ENCODE results near the gene TMEM250.

TMEM250 gene

DNA sequence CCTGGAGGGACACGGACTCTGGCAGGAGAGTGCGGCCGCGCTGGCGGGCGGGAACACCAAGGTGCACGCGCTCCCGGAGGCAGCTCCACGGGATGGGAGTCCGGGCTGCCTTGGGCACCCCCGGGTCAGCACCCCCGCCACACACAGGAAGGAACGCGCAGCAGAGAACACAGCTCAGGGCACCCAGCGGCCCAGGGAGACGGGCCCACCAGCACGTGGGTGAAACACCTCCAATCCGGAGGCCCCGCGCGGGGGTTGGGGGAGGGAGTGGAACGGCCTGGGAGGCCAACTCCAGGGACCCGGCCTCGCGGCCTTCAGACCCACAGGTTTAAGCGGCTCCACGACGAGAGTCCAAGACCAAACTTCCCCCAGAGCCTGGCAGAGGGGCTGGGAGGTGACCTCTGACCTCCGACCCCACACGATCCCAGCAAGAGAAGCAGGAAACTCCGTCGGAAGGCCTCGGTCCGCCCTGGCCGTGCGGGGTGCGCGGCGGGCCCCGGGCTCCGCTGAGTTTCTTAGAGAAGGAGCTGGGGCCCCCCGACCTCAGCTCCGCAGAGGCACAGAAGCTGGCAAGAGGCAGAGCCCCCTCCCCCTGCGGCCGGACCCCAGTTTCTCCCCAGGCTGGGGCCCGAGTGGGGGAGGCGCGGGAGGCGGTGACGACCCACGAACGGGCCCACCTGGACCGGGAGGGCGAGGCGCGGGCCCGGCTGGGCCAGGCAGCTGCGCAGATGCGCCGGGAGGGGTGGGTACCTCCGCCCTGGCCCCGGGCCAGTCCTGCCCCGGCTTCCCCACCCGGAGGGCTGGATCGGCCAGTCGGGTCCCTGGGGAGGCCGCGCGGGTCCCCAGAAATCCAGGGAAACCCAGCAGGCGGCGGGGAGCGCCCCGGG is 24.4 kb downstream of the TMEM250 start:
- peak; percentile 70 for DNase-seq

DNA sequence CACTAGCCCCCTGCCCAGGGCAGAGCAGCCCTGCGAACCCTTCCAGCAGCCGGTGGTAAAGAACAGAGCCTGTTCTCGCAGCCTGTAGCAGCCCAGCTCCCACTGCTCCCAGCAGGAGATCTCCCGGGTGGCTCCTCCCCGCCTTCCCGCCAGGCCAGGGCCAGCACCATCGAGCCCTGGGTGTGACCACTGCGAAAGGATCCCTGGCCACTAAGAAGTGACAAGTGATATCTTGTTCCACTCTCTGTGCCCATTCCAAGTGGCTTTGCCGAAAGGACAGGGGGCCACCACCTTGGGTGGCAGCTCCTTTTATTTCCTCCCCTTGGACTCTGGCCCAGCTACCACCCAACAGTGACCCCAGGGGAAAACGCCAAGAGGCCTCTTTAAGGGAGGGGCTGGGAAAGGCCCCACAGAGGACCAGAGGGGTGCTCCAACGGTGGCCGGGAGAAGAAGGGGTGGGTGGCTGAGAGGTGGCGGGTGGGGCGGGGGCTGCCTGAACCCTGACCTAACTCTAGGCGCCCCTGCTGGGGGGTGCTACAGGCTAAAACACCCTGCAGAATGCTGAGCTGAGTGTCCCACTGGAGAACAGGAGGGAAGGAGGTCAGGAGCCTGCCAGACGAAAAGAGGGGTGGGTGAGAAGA is 25.2 kb downstream of the TMEM250 start:
- peak; percentile 67 for DNase-seq

DNA sequence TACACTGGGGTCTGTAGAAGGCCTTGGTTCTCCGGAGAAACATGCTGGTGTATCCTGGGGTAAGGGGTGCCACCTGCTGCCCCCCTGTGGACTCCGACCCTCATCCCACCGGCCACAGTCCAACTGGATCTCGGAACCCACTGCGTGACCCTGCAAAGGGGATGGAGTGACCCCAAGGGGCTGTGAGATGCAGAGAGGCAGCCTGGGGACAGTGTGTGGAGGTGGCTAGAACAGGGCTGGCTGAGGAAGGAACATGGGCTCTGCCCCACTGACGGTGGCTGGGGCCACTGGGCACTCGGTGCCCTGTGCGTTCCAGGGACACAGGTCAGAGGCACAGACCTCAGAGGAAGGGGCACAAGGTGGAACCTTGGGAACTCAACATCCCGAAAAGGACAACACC is 25.9 kb downstream of the TMEM250 start:
- DNase-seq: no peak

GRCh38 chr9:136092353-136092650 is 26.4 kb downstream of the TMEM250 start:
- DNase-seq: no peak

DNA sequence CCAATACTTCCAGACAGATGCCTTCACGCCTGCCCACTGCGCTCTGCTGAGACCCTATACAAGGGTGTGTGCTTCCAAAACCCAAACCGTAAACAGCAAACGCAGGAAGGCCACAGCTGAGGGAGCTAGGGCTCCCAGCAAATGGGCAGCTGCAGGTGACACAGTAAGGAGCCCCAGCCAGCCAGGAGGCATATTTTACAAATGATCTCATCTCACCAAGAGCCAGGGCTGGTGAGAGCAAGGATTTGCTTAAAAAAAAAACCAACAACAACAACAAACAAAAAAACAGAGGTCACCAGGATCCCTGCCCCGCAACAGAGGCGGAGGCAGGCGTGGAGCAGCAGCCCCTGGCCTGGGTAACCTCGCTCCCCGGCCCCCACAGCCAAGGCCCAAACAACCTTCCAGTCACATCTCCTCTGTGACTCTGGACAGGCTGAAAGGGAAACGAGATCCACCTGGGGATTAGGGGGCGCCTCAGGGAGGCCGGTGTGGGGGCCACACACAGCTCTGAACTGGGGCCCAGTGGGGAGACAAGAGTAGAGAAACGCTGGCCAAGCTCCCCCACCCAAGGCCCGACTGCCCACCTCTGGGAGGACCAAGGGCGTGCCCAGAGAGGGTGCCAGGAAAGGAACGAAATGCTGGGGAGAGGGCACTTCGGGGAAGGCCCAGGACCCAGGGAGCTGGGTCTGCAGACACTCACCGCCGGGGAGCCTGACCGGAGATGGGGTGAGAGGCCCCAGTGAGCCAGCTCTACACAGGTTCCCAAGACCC is 26.9 kb downstream of the TMEM250 start:
- DNase-seq: no peak

DNA sequence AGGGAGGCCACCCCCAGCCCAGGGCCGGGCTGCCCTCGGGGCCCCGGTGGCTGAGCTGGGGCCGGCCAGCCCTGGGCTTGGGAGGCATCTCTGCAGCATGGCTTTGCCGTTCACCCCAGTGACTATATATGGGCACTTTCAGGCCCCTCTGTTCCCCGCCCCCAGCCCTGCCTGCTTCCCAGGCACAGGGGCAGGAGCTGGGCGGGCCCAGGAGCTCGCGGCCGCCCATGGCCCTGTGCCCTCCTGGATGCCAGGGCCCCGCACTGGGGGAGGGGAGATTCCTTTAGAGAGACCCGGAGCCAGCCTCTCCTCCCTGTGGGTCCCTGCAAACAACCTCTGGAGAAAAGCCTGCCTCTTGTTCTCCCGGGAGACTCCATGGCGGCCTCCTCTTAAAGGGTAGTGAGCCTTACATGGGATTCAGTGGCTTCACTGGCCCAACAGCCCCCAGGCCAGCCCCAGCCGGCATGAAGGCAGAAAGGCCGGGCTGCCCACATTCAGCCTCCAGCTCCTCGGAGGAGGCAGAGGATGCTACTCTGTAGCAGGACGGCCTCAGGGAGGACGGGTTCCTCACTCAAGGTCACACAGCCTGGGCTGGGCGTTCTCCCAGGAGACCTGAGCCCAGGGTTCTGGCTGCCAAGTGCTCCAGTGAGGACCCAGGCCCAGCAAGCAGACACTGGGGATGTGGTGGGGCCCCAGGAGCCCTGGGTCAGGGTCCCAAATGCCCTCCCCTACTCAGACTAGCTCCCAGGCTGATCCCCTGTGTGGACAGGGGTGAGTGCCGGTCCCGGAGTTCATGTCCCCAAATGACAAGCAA is 27.7 kb downstream of the TMEM250 start:
- DNase-seq: peak; percentile 73

- no peak for DNase-seq
Observed at GRCh38 chr9:136090056-136090735, 28.5 kb downstream of the TMEM250 start.

GRCh38 chr9:136089697-136090045 is 29.0 kb downstream of the TMEM250 start:
- peak; percentile 61 for DNase-seq

DNA sequence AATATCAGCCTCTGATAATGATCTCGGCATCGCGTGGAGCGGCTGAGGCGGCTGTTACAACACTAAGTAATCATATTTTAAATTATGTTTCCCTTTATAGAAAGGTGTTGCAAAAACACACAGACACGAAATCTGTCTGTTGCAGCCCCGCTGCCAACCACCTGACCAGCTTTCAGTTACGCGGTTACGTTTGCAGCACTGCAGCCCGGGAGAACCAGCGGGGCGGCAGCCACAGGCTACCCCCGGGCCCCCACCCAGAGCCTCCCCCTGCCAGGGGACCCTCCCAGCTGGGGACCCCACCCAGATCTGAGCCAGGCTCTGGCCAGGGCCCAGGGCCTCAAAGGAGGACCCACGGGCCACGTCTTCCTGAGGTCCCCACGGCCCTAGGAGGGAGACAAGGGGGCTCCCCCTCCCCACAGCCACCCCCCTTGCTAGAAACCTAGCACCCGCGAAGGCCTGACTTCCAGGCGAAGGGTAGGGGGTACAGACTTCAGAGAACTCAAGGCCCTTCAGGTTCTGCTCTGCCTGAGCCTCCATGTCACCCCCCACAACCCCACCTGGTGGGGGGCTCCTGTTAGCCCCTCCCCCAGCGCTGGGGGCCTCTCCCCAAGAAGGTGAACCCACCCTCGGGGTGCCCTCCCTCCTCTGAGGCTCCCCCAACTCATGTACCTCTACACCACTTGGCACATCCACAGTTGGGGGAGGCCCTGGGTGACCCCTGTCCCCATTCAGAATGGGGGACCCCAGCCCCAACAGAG is 29.6 kb downstream of the TMEM250 start:
- no peak for DNase-seq

DNA sequence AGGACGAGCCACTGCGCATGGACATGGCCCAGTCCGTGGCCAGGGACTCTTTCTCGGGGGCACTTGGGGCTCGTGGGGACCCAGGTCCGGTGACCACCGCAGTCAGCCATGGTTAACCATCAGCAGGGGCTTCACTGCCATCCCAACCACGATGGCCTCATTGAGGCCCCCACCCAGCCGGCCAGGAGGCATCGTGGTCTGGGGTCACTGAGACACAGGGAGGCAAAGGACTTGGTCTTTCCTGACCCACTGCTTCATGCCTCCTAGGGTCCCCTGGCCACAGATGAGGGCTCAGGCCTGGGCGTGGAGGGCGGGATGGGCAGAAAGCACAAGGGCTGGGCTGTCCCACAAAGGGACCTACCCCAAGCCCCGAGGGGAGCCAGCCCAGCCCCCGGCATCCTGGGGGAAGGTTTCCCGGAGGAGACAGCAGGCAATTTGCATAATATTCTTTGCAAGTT is 30.2 kb downstream of the TMEM250 start:
- DNase-seq: no peak

- DNase-seq: no peak
Observed at GRCh38 chr9:136087741-136088480, 30.8 kb downstream of the TMEM250 start.

- DNase-seq: no peak
Observed at GRCh38 chr9:136086951-136087740, 31.5 kb downstream of the TMEM250 start.

GRCh38 chr9:136086213-136086881 is 32.3 kb downstream of the TMEM250 start:
- no peak for DNase-seq

- DNase-seq: no peak
Observed at GRCh38 chr9:136085815-136086212, 32.9 kb downstream of the TMEM250 start.

DNA sequence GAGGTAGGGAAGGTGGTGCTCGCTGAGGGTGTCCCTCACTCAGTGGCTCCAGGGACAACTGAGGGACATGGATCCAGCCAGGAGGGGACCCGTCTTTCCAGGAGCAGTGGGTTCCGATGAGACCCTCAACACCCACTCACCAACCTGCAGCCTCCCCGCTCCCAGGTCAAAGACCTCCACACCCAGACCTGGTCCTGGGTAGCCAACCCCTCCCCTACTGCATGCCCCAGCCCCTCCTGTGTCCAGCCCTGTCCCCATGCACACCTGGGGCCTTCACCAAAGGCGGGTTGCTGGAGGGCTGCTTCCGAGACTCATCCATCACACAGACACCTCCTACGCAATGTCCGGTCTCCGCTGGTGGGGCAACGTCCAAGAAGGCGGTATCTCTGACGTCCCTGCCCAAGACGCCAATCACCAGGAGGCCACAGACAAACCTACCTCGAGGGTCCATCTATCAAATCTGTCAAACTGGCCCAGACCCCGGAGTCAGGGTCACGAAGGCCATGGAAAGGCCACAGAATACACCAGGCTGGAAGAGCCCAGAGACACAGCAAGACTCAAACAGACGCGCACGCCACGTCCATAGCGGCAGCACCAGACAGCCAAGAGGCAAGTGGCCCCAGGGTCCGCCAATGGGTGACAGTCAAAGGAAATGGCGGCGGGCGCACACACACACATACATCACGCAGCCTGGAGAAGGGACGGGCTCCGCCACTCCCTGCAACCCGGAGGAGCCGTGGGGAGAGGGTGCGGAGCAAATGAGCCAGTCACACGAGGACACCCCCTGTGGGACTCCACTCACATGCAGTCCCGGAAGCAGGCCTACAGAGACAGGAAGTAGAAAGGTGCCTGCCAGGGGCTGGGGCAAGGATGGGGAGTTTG is 34.4 kb downstream of the TMEM250 start:
- no peak for DNase-seq

DNA sequence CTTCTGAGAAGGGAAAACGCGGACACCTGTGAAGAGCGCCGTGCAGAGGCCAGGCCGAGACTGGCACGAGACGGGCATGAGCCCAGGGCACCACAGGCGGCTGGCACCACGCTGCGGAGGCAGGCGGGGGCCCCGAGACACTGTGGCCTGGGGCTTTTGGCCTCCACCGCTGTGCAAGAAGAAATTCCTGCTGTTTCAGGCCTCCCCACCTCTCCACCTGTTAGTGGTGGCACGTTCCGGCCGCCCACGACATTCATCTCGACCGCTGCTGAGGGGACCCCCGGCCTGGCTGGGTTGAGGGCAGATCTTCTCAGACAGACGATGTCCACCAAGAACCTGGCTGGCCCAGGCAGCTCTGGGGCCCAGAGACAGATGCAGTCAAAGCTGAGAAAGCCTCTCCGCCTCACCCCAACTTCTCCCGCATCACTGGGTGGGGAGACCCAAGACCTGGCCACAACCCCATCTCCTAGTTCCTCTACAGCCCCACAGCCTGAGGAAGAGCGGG is 35.1 kb downstream of the TMEM250 start:
- no peak for DNase-seq

- DNase-seq: no peak
Observed at GRCh38 chr9:136082496-136083361, 35.9 kb downstream of the TMEM250 start.

Data from fibroblast of skin of back (primary cell).